H1 (cell line): ENCODE measurements around the gene ROR1. TPM values are rescaled to one million over a fixed set of nuclear protein-coding genes. Genes with fewer than 3 reads are reported as not detected.

Source experiments
- CTCF ChIA-PET: fragments of 300-600 bp; sonication (Branson Sonifier 250); formaldehyde crosslinking; loops from one replicate; lab custom pipeline; 2021; ENCODE audit not compliant: partially characterized antibody; lab: Charles Lee
- POLR2A ChIA-PET: fragments of 300-600 bp; sonication (Branson Sonifier 250); formaldehyde crosslinking; loops from one replicate; lab custom pipeline; 2021; ENCODE audit warnings: inconsistent platforms; ENCODE audit not compliant: partially characterized antibody; lab: Charles Lee
- DNase-seq, 2 experiments: peaks; one replicate each; pipeline versions ENCODE4 v3.0.0 to v3.0.0-alpha.2; 2010 to 2022; ENCODE audit warnings: low spot score in 2 of 2, low read depth in 1 of 2, mixed read lengths in 1 of 2
- FAIRE-seq: peaks from 2 replicates; lab custom pipeline; 2011; peaks lifted over from hg19 to GRCh38; lab: Jason Lieb, UNC
- H2AFZ ChIP-seq: 2 replicates; pipeline ENCODE4 v1.8.1; 2012; ENCODE audit warnings: low read length, inconsistent platforms
- H2AK5ac ChIP-seq: 2 replicates; pipeline ENCODE4 v1.6.1; 2013; ENCODE audit warnings: low read depth, low read length
- H2BK120ac ChIP-seq: replicated peaks from 2 replicates; pipeline ENCODE3; 2013; ENCODE audit warnings: low read depth, low read length, inconsistent platforms
- H2BK12ac ChIP-seq: 2 replicates; pipeline ENCODE4 v1.6.1; 2013; ENCODE audit warnings: low read depth, low read length
- H2BK15ac ChIP-seq: 2 replicates; pipeline ENCODE4 v1.6.1; 2013; ENCODE audit warnings: low read length
- H2BK20ac ChIP-seq: 2 replicates; pipeline ENCODE4 v1.6.1; 2013; ENCODE audit warnings: low read length
- H2BK5ac ChIP-seq: 2 replicates; pipeline ENCODE4 v1.6.1; 2013; ENCODE audit warnings: low read depth, low read length
- H3K14ac ChIP-seq: 2 replicates; pipeline ENCODE4 v1.6.1; 2013; ENCODE audit warnings: inconsistent platforms; ENCODE audit not compliant: insufficient read length
- H3K18ac ChIP-seq: 2 replicates; pipeline ENCODE4 v1.6.1; 2013; ENCODE audit warnings: low read length; ENCODE audit errors: extremely low read depth
- H3K23ac ChIP-seq: 2 replicates; pipeline ENCODE4 v1.6.1; 2013; ENCODE audit warnings: inconsistent platforms; ENCODE audit not compliant: insufficient read length
- H3K23me2 ChIP-seq: 2 replicates; pipeline ENCODE4 v1.6.1; 2013; ENCODE audit warnings: low read depth, low read length
- H3K27ac ChIP-seq: 2 replicates; pipeline ENCODE4 v1.6.1; 2011; ENCODE audit warnings: low read depth, low read length, inconsistent platforms
- H3K27me3 ChIP-seq, 4 experiments: replicated peaks in 1 of 4; 1 replicate in 1 of 4; 2 replicates in 3 of 4; pipeline versions ENCODE4 v1.6.1 to v1.8.1; 2011 to 2013; ENCODE audit warnings: low read length in 3 of 4, mild to moderate bottlenecking in 3 of 4, inconsistent platforms in 2 of 4, mixed read lengths in 2 of 4, moderate library complexity in 1 of 4; ENCODE audit not compliant: control insufficient read depth in 3 of 4, insufficient read depth in 3 of 4; ENCODE audit errors: extremely low read depth in 1 of 4
- H3K36me3 ChIP-seq, 4 experiments: 2 replicates each; pipeline versions ENCODE4 v1.6.1 to v1.8.1; 2011 to 2013; ENCODE audit warnings: mild to moderate bottlenecking in 4 of 4, low read length in 3 of 4, moderate library complexity in 2 of 4, control low read depth in 1 of 4, inconsistent platforms in 1 of 4; ENCODE audit not compliant: insufficient read depth in 4 of 4, control insufficient read depth in 2 of 4
- H3K4ac ChIP-seq: replicated peaks from 2 replicates; pipeline ENCODE3; 2013; ENCODE audit warnings: low read length, low read depth, mixed read lengths, inconsistent platforms; ENCODE audit not compliant: insufficient read length
- H3K4me1 ChIP-seq, 4 experiments: replicated peaks in 1 of 4; 1 replicate in 1 of 4; 2 replicates in 3 of 4; pipeline versions ENCODE4 v1.6.1 to v1.8.1; 2011 to 2013; ENCODE audit warnings: low read length in 3 of 4, inconsistent platforms in 2 of 4, mixed read lengths in 1 of 4; ENCODE audit not compliant: insufficient read depth in 4 of 4, control insufficient read depth in 3 of 4
- H3K4me2 ChIP-seq, 2 experiments: 2 replicates each; pipeline versions ENCODE4 v1.6.1 to v1.8.1; 2011 to 2013; ENCODE audit warnings: low read depth in 2 of 2, low read length in 2 of 2, control low read depth in 1 of 2, inconsistent platforms in 1 of 2, mild to moderate bottlenecking in 1 of 2; ENCODE audit not compliant: insufficient read depth in 1 of 2
- H3K4me3 ChIP-seq, 4 experiments: fragments of 200-600, 300-600 bp in 1 of 4; sonication (generic), shearing (Covaris generic), sonication (Bioruptor Twin) in 1 of 4; 2 replicates each; pipeline versions ENCODE4 v1.5.1 to v1.8.1; 2011 to 2016; ENCODE audit warnings: low read length in 4 of 4, low read depth in 3 of 4, control low read depth in 2 of 4, inconsistent platforms in 2 of 4, mild to moderate bottlenecking in 2 of 4, mixed read lengths in 1 of 4, moderate library complexity in 1 of 4; ENCODE audit not compliant: insufficient read depth in 2 of 4; ENCODE audit errors: extremely low read depth in 1 of 4
- H3K56ac ChIP-seq: replicated peaks from 2 replicates; pipeline ENCODE3; 2013; ENCODE audit warnings: low read depth, mild to moderate bottlenecking, mixed read lengths, low read length, inconsistent platforms; ENCODE audit not compliant: insufficient read length
- H3K79me1 ChIP-seq: 2 replicates; pipeline ENCODE4 v1.6.1; 2013; ENCODE audit warnings: low read depth, low read length, control low read depth
- H3K79me2 ChIP-seq, 2 experiments: 2 replicates each; pipeline versions ENCODE4 v1.6.1 to v1.8.1; 2012 to 2013; ENCODE audit warnings: low read length in 2 of 2, mild to moderate bottlenecking in 2 of 2, inconsistent platforms in 1 of 2; ENCODE audit not compliant: insufficient read depth in 2 of 2, control insufficient read depth in 1 of 2
- H3K9ac ChIP-seq, 4 experiments: replicated peaks in 1 of 4; 1 replicate in 1 of 4; 2 replicates in 3 of 4; pipeline versions ENCODE4 v1.6.1 to v1.8.1; 2011 to 2013; ENCODE audit warnings: low read depth in 3 of 4, low read length in 3 of 4, control low read depth in 2 of 4, mild to moderate bottlenecking in 2 of 4, moderate library complexity in 2 of 4, inconsistent platforms in 1 of 4; ENCODE audit errors: extremely low read depth in 1 of 4
- H3K9me3 ChIP-seq, 2 experiments: 2 replicates each; pipeline versions ENCODE4 v1.6.1 to v1.8.1; 2012 to 2013; ENCODE audit warnings: mild to moderate bottlenecking in 2 of 2, moderate library complexity in 2 of 2, control low read depth in 1 of 2, inconsistent platforms in 1 of 2, low read depth in 1 of 2, low read length in 1 of 2, mixed read lengths in 1 of 2; ENCODE audit not compliant: insufficient read depth in 2 of 2
- H4K20me1 ChIP-seq, 2 experiments: replicated peaks in 1 of 2; 2 replicates each; pipeline versions ENCODE3 to v1.8.1; 2011 to 2013; ENCODE audit warnings: inconsistent platforms in 2 of 2, low read length in 2 of 2, mild to moderate bottlenecking in 1 of 2; ENCODE audit not compliant: insufficient read depth in 2 of 2, control insufficient read depth in 1 of 2
- H4K5ac ChIP-seq: 2 replicates; pipeline ENCODE4 v1.6.1; 2013; ENCODE audit warnings: low read length, low read depth, mixed read lengths, inconsistent platforms; ENCODE audit not compliant: insufficient read length
- H4K8ac ChIP-seq: 2 replicates; pipeline ENCODE4 v1.8.0; 2013; ENCODE audit warnings: mild to moderate bottlenecking, moderate library complexity, low read length, inconsistent platforms; ENCODE audit not compliant: insufficient read depth; ENCODE audit errors: extremely low read depth
- H4K91ac ChIP-seq: replicated peaks from 2 replicates; pipeline ENCODE3; 2013; ENCODE audit warnings: low read length, mixed read lengths, inconsistent platforms; ENCODE audit not compliant: insufficient read length
- ASH2L ChIP-seq: fragments of 200-600, 300-600 bp; sonication (generic); IDR thresholded peaks from one replicate; pipeline ENCODE4 v1.7.1; 2017; ENCODE audit warnings: low read length
- CBX5 ChIP-seq: fragments of 300-800, 300-1000 bp; sonication (generic); IDR thresholded peaks from 2 replicates; pipeline ENCODE4 v1.7.1; 2016; ENCODE audit warnings: antibody characterized with exemption, low read length, low read depth
- CHD1 ChIP-seq: IDR thresholded peaks from 2 replicates; pipeline ENCODE4 v1.6.1; 2012; ENCODE audit warnings: low read depth, low read length, improper control_type of control experiment
- EP300 ChIP-seq, 2 experiments: IDR thresholded peaks; 1 replicate in 1 of 2; 2 replicates in 1 of 2; pipeline ENCODE4 v1.6.1; 2011 to 2012; ENCODE audit warnings: low read depth in 2 of 2, low read length in 2 of 2, mild to moderate bottlenecking in 2 of 2, borderline replicate concordance in 1 of 2, inconsistent platforms in 1 of 2, moderate library complexity in 1 of 2
- EZH2 ChIP-seq: fragments of 200-600 bp; sonication (generic); IDR thresholded peaks from 2 replicates; pipeline ENCODE4 v1.7.1; 2012; ENCODE audit warnings: low read depth, mild to moderate bottlenecking, moderate library complexity, low read length, inconsistent platforms; ENCODE audit not compliant: severe bottlenecking
- FOSL1 ChIP-seq: IDR thresholded peaks from 2 replicates; pipeline ENCODE4 v1.6.1; 2011; ENCODE audit warnings: mild to moderate bottlenecking, low read depth, low read length, moderate library complexity; ENCODE audit not compliant: insufficient read depth
- GTF2F1 ChIP-seq: IDR thresholded peaks from 2 replicates; pipeline ENCODE4 v1.6.1; 2012; ENCODE audit warnings: low read depth, low read length, improper control_type of control experiment, borderline replicate concordance
- JUN ChIP-seq: IDR thresholded peaks from 2 replicates; pipeline ENCODE4 v1.6.1; 2011; ENCODE audit warnings: low read depth, mild to moderate bottlenecking, improper control_type of control experiment, low read length
- KDM1A ChIP-seq: fragments of 200-600, 300-600 bp; sonication (generic); IDR thresholded peaks from 2 replicates; pipeline ENCODE4 v1.7.1; 2016; ENCODE audit warnings: mild to moderate bottlenecking, low read length, borderline replicate concordance
- POLR2AphosphoS5 ChIP-seq: IDR thresholded peaks from 2 replicates; pipeline ENCODE4 v1.6.1; 2011; ENCODE audit warnings: low read depth, low read length
- SP4 ChIP-seq: IDR thresholded peaks from 2 replicates; pipeline ENCODE4 v1.6.1; 2012; ENCODE audit warnings: low read length, inconsistent platforms
- SRF ChIP-seq: IDR thresholded peaks from 2 replicates; pipeline ENCODE4 v1.6.1; 2011; ENCODE audit warnings: mild to moderate bottlenecking, low read depth, low read length, moderate library complexity
- YY1 ChIP-seq: IDR thresholded peaks from 2 replicates; pipeline ENCODE4 v1.6.1; 2011; ENCODE audit warnings: low read depth, mild to moderate bottlenecking, low read length
- ZNF274 ChIP-seq: IDR thresholded peaks from 2 replicates; pipeline ENCODE4 v1.7.0; 2012; ENCODE audit warnings: low read length, borderline replicate concordance; ENCODE audit errors: extremely low read depth
- WGBS, 2 experiments: shearing (Covaris generic) in 1 of 2; methylation state at CpG; one replicate each; pipeline versions ENCODE4 v1.1.6 to v1.1.7; 2013 to 2015; ENCODE audit warnings: low lambda C conversion rate in 2 of 2, mixed read lengths in 2 of 2, inconsistent platforms in 1 of 2, low coverage in 1 of 2, missing lambda C conversion rate in 1 of 2; ENCODE audit not compliant: insufficient replicate concordance in 2 of 2, insufficient coverage in 1 of 2, insufficient read length in 1 of 2; ENCODE audit errors: extremely low coverage in 1 of 2, missing lambda C conversion rate in 1 of 2; 5-methylcytosine and 5-hydroxymethylcytosine counted together
- polyA plus RNA-seq, 7 experiments: library from polyadenylated mRNA; depleted of rRNA in 3 of 7; stranded (reverse) in 5 of 7; unstranded in 2 of 7; fragments of >200 nt in 5 of 7; fragments of 200-250 nt in 2 of 7; gene quantifications; 1 replicate in 5 of 7; 2 replicates in 1 of 7; 4 replicates in 1 of 7; pipeline versions ENCODE4 v1.2.1 to v1.2.3, GENCODE V29; 2011 to 2013; ENCODE audit warnings: missing spikeins in 2 of 7, mixed read lengths in 2 of 7
- total RNA-seq: library from RNA; stranded (reverse); fragmentation: NEBNext Ultra II Directional; extraction: Animal tissue kit (Norgen Biotek cat#: 25700); gene quantifications from 2 replicates; pipeline ENCODE4 v1.2.1, GENCODE V29; 2021

ROR1 gene
- total and polyA plus RNA-seq, 2 of the 8 experiments (the other 6 are each of a cell fraction or from before 2014, with no cell fraction given), result 33.6 to 73.6 TPM

- Histone ChIP-seq H3K14ac (no peak overlapping the region), H3K79me1 (no peaks in the 10 kb centered on the region), H2BK20ac (no peak overlapping the region), H3K18ac (no peak overlapping the region), H3K4me3 (no peak overlapping the region), H3K23me2 (no peaks in the 10 kb centered on the region; the same call in 1 of the 2 replicates), H3K9ac (no peak overlapping the region), H3K56ac (no peak overlapping the region), H2BK120ac (no peak overlapping the region), H4K5ac (no peak overlapping the region), H3K27me3 (no peaks in the 10 kb centered on the region), H2AK5ac (no peak overlapping the region), H4K8ac (no peak overlapping the region), H2BK12ac (no peak overlapping the region), H3K4me1 (no peaks in the 10 kb centered on the region), H2AFZ (no peak overlapping the region), H3K4me2 (no peak overlapping the region), H4K20me1 (no peaks in the 10 kb centered on the region), H3K4ac (no peak overlapping the region), H3K27ac (no peak overlapping the region), H2BK5ac (no peak overlapping the region), H4K91ac (no peak overlapping the region), H3K9me3 (no peaks in the 10 kb centered on the region), H3K79me2 (no peaks in the 10 kb centered on the region), H3K36me3 (no peaks in the 10 kb centered on the region), H3K23ac (no peak overlapping the region), H2BK15ac (no peak overlapping the region)
- WGBS, 2 experiments, result 87% methylated on average over 7 of the region's 7 CpGs; no CpG with 5 or more reads in 1 of the 2 experiments
- ChIA-PET POLR2A (no interaction called here), CTCF (interaction anchor here (1.3 kb wide), 1 partner anchor 10 kb away, joined by 4 read pairs; no protein-coding TSS in a partner anchor)
- FAIRE-seq (no peak), DNase-seq (no peak)
- TF ChIP-seq CHD1, result no peak
- no peak for TF ChIP-seq POLR2AphosphoS5
- no peak for TF ChIP-seq ZNF274
- TF ChIP-seq KDM1A, result no peak
- no peak for TF ChIP-seq SP4
- TF ChIP-seq YY1, result no peak
- TF ChIP-seq SRF, result no peak
- no peak for TF ChIP-seq CBX5
- no peak for TF ChIP-seq GTF2F1
- no peak for TF ChIP-seq EZH2
- no peak for TF ChIP-seq FOSL1
- TF ChIP-seq ASH2L, result no peak
- no peak for TF ChIP-seq JUN
- TF ChIP-seq EP300 (IDR thresholded peaks at IDR 0.05; ENCODE audit: borderline replicate concordance in 1 of 2, low read depth in 2 of 2, low read length in 2 of 2), result no peak
Observed at GRCh38 chr1:64223329-64224151, 449.7 kb downstream of the ROR1 start.
